Measurements from ENCODE around the gene MSMO1.
"Not testable (repeated sequence)": the region's sequence is repeated elsewhere in the genome, so short reads cannot be mapped to it uniquely, and the experiment has no call there.

The MSMO1 gene

GRCh38 chr4:165331359-165331758 lies 3.9 kb downstream of the MSMO1 start:
- TF ChIP-seq POLR2A (IDR thresholded peaks at IDR 0.05; ENCODE audit: low read length) (no peak), GATA1 (IDR thresholded peaks at IDR 0.05; ENCODE audit: low read depth, low read length) (no peak)
- no peak for DNase-seq

- no peak for DNase-seq
- TF ChIP-seq POLR2A (IDR thresholded peaks at IDR 0.05; ENCODE audit: low read length) = no peak
- no peak for TF ChIP-seq GATA1 (IDR thresholded peaks at IDR 0.05; ENCODE audit: low read depth, low read length)
Measured at GRCh38 chr4:165331823-165332222, 4.4 kb downstream of the MSMO1 start.

GRCh38 chr4:165332502-165332901 lies 5.0 kb downstream of the MSMO1 start:
- TF ChIP-seq POLR2A (IDR thresholded peaks at IDR 0.05; ENCODE audit: low read length) = no peak
- TF ChIP-seq GATA1 (IDR thresholded peaks at IDR 0.05; ENCODE audit: low read depth, low read length) = no peak
- no peak for DNase-seq

GRCh38 chr4:165335163-165335703 lies 7.8 kb downstream of the MSMO1 start:
- TF ChIP-seq GATA1 (IDR thresholded peaks at IDR 0.05; ENCODE audit: low read depth, low read length) = no peak
- no peak for TF ChIP-seq POLR2A (IDR thresholded peaks at IDR 0.05; ENCODE audit: low read length)
- no peak for DNase-seq

- DNase-seq = no peak
Measured at GRCh38 chr4:165336743-165337142, 9.3 kb downstream of the MSMO1 start.

GRCh38 chr4:165342340-165342739 lies 14.9 kb downstream of the MSMO1 start:
- DNase-seq = not testable (repeated sequence)

More at GRCh38 chr4:165336743-165337142, 9.3 kb downstream of the MSMO1 start:
- TF ChIP-seq GATA1 (IDR thresholded peaks at IDR 0.05; ENCODE audit: low read depth, low read length) (no peak), POLR2A (IDR thresholded peaks at IDR 0.05; ENCODE audit: low read length) (no peak)

GRCh38 chr4:165343353-165344191 lies 16.1 kb downstream of the MSMO1 start:
- peak; percentile 8 to 55 for DNase-seq
- TF ChIP-seq POLR2A (IDR thresholded peaks at IDR 0.05; ENCODE audit: low read length) (peak; percentile 45), GATA1 (IDR thresholded peaks at IDR 0.05; ENCODE audit: low read depth, low read length) (no peak)

GRCh38 chr4:165345666-165346417 lies 18.4 kb downstream of the MSMO1 start:
- no peak for TF ChIP-seq POLR2A (IDR thresholded peaks at IDR 0.05; ENCODE audit: low read length)
- TF ChIP-seq GATA1 (IDR thresholded peaks at IDR 0.05; ENCODE audit: low read depth, low read length) = no peak
- DNase-seq = no peak

- TF ChIP-seq POLR2A (IDR thresholded peaks at IDR 0.05; ENCODE audit: low read length) (no peak), GATA1 (IDR thresholded peaks at IDR 0.05; ENCODE audit: low read depth, low read length) (no peak)
- peak in 1 of 2 experiments; percentile 41 for DNase-seq
Measured at GRCh38 chr4:165347647-165348569, 20.4 kb downstream of the MSMO1 start.

GRCh38 chr4:165351359-165352130 lies 24.1 kb downstream of the MSMO1 start:
- DNase-seq = peak in 1 of 2 experiments; percentile 1
- no peak for TF ChIP-seq POLR2A (IDR thresholded peaks at IDR 0.05; ENCODE audit: low read length)
- no peak for TF ChIP-seq GATA1 (IDR thresholded peaks at IDR 0.05; ENCODE audit: low read depth, low read length)

GRCh38 chr4:165355900-165356300 lies 28.4 kb downstream of the MSMO1 start:
- DNase-seq = peak; percentile 20 to 37
- no peak for TF ChIP-seq GATA1 (IDR thresholded peaks at IDR 0.05; ENCODE audit: low read depth, low read length)
- no peak for TF ChIP-seq POLR2A (IDR thresholded peaks at IDR 0.05; ENCODE audit: low read length)

- no peak for DNase-seq
- TF ChIP-seq POLR2A (IDR thresholded peaks at IDR 0.05; ENCODE audit: low read length) = no peak
- TF ChIP-seq GATA1 (IDR thresholded peaks at IDR 0.05; ENCODE audit: low read depth, low read length) = no peak
Measured at GRCh38 chr4:165359506-165359905, 32.0 kb downstream of the MSMO1 start.

All from erythroblast (primary cell).